Measurements from ENCODE around the gene RASAL2. TPM values are rescaled to one million over a fixed set of nuclear protein-coding genes. Genes with fewer than 3 reads are reported as not detected.

Gene RASAL2
- total and polyA plus RNA-seq, 9 of the 15 experiments (the other 6 are each of a cell fraction or from before 2014, with no cell fraction given) = 0.13 to 1.0 (median 0.62) TPM

DNA sequence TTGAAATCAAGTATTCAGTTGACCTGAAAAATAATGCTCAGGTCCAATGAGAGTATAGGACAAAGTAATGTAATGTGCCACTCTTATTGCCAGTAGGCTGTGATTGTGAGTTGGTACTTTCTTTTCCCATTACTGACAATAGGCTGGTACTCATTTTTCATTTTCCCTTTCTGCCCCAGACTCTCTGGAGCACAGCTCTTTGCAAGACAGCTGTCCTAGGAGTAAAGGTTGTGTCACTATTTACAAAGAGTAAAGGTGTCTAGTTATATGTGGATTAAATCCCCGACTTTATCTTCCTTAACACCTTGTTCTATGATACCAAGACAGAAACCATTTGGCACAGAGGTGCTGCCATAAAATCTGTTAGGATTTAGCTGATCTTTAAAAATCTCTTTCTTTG, 32.3 kb upstream of the RASAL2 start:
- Histone ChIP-seq H3K27me3 (ENCODE audit: control insufficient read depth in 2 of 2, insufficient read depth in 2 of 2, low read length in 2 of 2) (no peaks in the 10 kb centered on the region), H3K27ac (ENCODE audit: extremely low read depth, low read depth, low read length) (no peak overlapping the region), H3K9ac (ENCODE audit: insufficient read depth in 1 of 2, low read depth in 2 of 2, low read length in 2 of 2) (no peak overlapping the region), H3K4me3 (no peak overlapping the region), H3K4me1 (replicated peaks in 1 of 2; ENCODE audit: control insufficient read depth in 2 of 2, insufficient read depth in 2 of 2, low read length in 2 of 2) (no peaks in the 10 kb centered on the region), H3K79me2 (ENCODE audit: control insufficient read depth, insufficient read depth, low read length) (no peaks in the 10 kb centered on the region), H2AFZ (ENCODE audit: low read depth, low read length) (no peak overlapping the region), H3K9me1 (ENCODE audit: control insufficient read depth, insufficient read depth, low read length) (no peaks in the 10 kb centered on the region), H3K4me2 (ENCODE audit: insufficient read depth, low read length) (no peak overlapping the region), H4K20me1 (replicated peaks; ENCODE audit: control insufficient read depth, insufficient read depth, low read length) (no peaks in the 10 kb centered on the region), H3K9me3 (replicated peaks; ENCODE audit: control insufficient read depth, insufficient read depth, low read depth, low read length) (no peaks in the 10 kb centered on the region), H3K36me3 (ENCODE audit: control insufficient read depth, insufficient read depth, low read length) (no peaks in the 10 kb centered on the region)
- intact Hi-C loops (cut with micrococcal nuclease) (no loop called here), in situ Hi-C loops (cut with MboI) (no loop called here)
- no TSS peak for BruUV-seq (replicated peaks)
- no peak for ATAC-seq
- TF ChIP-seq, protein P1, sequence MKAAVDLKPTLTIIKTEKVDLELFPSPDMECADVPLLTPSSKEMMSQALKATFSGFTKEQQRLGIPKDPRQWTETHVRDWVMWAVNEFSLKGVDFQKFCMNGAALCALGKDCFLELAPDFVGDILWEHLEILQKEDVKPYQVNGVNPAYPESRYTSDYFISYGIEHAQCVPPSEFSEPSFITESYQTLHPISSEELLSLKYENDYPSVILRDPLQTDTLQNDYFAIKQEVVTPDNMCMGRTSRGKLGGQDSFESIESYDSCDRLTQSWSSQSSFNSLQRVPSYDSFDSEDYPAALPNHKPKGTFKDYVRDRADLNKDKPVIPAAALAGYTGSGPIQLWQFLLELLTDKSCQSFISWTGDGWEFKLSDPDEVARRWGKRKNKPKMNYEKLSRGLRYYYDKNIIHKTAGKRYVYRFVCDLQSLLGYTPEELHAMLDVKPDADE (conservative IDR thresholded peaks at IDR 0.05; ENCODE audit: control insufficient read depth, low read depth, low read length) = no peak
- TF ChIP-seq, protein P2, sequence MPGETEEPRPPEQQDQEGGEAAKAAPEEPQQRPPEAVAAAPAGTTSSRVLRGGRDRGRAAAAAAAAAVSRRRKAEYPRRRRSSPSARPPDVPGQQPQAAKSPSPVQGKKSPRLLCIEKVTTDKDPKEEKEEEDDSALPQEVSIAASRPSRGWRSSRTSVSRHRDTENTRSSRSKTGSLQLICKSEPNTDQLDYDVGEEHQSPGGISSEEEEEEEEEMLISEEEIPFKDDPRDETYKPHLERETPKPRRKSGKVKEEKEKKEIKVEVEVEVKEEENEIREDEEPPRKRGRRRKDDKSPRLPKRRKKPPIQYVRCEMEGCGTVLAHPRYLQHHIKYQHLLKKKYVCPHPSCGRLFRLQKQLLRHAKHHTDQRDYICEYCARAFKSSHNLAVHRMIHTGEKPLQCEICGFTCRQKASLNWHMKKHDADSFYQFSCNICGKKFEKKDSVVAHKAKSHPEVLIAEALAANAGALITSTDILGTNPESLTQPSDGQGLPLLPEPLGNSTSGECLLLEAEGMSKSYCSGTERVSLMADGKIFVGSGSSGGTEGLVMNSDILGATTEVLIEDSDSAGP (CRISPR knock-in tag; IDR thresholded peaks at IDR 0.05) = no peak
- TF ChIP-seq ATF1 (CRISPR knock-in tag; IDR thresholded peaks at IDR 0.05) (no peak), ATF1 (tag; IDR thresholded peaks at IDR 0.05) (no peak), NCOR1 (IDR thresholded peaks at IDR 0.05) (no peak), KLF1 (tag; IDR thresholded peaks at IDR 0.05) (no peak), ZNF3 (CRISPR knock-in tag; IDR thresholded peaks at IDR 0.05) (no peak), STAT5A (IDR thresholded peaks at IDR 0.05; ENCODE audit: borderline replicate concordance, low read length) (no peak), ZNF75A (CRISPR knock-in tag; IDR thresholded peaks at IDR 0.05) (no peak), ZNF76 (CRISPR knock-in tag; IDR thresholded peaks at IDR 0.05; ENCODE audit: borderline replicate concordance) (no peak), CBFA2T2 (conservative IDR thresholded peaks at IDR 0.05) (no peak)
- TF ChIP-seq, protein P3, sequence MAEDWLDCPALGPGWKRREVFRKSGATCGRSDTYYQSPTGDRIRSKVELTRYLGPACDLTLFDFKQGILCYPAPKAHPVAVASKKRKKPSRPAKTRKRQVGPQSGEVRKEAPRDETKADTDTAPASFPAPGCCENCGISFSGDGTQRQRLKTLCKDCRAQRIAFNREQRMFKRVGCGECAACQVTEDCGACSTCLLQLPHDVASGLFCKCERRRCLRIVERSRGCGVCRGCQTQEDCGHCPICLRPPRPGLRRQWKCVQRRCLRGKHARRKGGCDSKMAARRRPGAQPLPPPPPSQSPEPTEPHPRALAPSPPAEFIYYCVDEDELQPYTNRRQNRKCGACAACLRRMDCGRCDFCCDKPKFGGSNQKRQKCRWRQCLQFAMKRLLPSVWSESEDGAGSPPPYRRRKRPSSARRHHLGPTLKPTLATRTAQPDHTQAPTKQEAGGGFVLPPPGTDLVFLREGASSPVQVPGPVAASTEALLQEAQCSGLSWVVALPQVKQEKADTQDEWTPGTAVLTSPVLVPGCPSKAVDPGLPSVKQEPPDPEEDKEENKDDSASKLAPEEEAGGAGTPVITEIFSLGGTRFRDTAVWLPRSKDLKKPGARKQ (CRISPR knock-in tag; IDR thresholded peaks at IDR 0.05) = no peak
- TF ChIP-seq, protein P4, sequence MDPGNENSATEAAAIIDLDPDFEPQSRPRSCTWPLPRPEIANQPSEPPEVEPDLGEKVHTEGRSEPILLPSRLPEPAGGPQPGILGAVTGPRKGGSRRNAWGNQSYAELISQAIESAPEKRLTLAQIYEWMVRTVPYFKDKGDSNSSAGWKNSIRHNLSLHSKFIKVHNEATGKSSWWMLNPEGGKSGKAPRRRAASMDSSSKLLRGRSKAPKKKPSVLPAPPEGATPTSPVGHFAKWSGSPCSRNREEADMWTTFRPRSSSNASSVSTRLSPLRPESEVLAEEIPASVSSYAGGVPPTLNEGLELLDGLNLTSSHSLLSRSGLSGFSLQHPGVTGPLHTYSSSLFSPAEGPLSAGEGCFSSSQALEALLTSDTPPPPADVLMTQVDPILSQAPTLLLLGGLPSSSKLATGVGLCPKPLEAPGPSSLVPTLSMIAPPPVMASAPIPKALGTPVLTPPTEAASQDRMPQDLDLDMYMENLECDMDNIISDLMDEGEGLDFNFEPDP (CRISPR knock-in tag; IDR thresholded peaks at IDR 0.05) = no peak
- DNase-seq (ENCODE audit: extremely low read depth in 1 of 4, low spot score in 3 of 4) = no peak
- WGBS (ENCODE audit: insufficient coverage, low coverage, missing lambda C conversion rate) = 0% methylated on average over 1 of the region's 1 CpG
- ChIA-PET POLR2A (no interaction called here), CTCF (ENCODE audit: low intra/inter-chr PET ratio) (interaction anchor here (0.6 kb wide), 1 partner anchor 219 kb away, joined by 3 read pairs; no protein-coding TSS in a partner anchor)
- no peak for FAIRE-seq

Measured in K562 (cell line).